ENCODE results near the gene CNOT10. TPM values are rescaled to one million over a fixed set of nuclear protein-coding genes. Genes with fewer than 3 reads are reported as not detected.
"Not testable (repeated sequence)": the region's sequence is repeated elsewhere in the genome, so short reads cannot be mapped to it uniquely, and the experiment has no call there.

The CNOT10 gene
- total RNA-seq, 1 donor from 2014 or later: 22.4 TPM

DNA sequence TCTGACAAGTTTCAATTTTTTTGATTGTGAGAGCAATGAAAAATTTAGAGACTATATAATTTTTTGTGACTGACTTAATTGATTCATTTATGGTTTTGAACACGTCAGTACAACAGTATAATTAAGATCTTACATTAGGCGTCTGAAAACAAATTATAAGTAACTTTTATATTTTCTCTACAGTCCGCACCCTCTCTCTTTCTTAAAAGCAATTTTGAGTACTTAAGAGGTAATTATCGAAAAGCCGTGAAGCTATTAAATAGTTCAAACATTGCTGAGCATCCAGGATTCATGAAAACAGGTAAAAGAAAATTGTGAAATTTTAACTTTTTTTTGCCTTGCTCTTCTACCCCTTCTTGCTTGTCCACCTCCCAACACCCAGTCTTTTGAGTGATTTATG, 34.9 kb downstream of the CNOT10 start:
- H3K27me3 ChIP-seq (ENCODE audit: control insufficient read depth, insufficient read depth, low read length): no peaks in the 10 kb centered on the region
- DNase-seq (ENCODE audit: low read depth): no peak
- peaks cover 1% of the 10 kb centered on the region for H3K36me3 ChIP-seq (ENCODE audit: control insufficient read depth, insufficient read depth, low read length)
- FAIRE-seq: no peak
- H3K4me3 ChIP-seq (ENCODE audit: low read depth, low read length): no peak overlapping the region
- TF ChIP-seq, protein P1, sequence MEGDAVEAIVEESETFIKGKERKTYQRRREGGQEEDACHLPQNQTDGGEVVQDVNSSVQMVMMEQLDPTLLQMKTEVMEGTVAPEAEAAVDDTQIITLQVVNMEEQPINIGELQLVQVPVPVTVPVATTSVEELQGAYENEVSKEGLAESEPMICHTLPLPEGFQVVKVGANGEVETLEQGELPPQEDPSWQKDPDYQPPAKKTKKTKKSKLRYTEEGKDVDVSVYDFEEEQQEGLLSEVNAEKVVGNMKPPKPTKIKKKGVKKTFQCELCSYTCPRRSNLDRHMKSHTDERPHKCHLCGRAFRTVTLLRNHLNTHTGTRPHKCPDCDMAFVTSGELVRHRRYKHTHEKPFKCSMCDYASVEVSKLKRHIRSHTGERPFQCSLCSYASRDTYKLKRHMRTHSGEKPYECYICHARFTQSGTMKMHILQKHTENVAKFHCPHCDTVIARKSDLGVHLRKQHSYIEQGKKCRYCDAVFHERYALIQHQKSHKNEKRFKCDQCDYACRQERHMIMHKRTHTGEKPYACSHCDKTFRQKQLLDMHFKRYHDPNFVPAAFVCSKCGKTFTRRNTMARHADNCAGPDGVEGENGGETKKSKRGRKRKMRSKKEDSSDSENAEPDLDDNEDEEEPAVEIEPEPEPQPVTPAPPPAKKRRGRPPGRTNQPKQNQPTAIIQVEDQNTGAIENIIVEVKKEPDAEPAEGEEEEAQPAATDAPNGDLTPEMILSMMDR (IDR thresholded peaks at IDR 0.05; ENCODE audit: insufficient read depth, low read length, severe bottlenecking): no peak

DNA sequence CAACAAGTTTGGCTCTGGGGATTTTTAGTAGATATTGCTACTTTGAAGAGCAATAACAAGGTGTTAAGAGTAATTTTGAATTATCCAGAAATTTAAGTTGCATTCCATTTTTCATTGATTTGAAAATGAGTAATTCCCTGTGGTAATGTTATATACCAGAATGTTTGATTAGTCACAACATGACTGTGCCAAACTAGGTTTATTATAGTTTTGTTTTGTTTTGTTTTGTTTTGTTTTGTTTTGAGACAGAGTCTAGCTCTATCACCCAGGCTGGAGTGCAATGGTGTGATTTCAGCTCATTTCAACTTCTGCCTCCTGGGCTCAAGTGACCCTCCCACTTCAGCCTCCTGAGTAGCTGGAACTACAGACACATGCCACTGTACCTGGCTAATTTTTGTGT, 40.7 kb downstream of the CNOT10 start:
- Histone ChIP-seq H3K36me3 (ENCODE audit: control insufficient read depth, insufficient read depth, low read length) (peaks cover 3% of the 10 kb centered on the region), H3K27me3 (ENCODE audit: control insufficient read depth, insufficient read depth, low read length) (no peaks in the 10 kb centered on the region), H3K4me3 (ENCODE audit: low read depth, low read length) (no peak overlapping the region)
- TF ChIP-seq, protein P1 (IDR thresholded peaks at IDR 0.05; ENCODE audit: insufficient read depth, low read length, severe bottlenecking): no peak
- DNase-seq (ENCODE audit: low read depth): peak; percentile 63
- no peak for FAIRE-seq

DNA sequence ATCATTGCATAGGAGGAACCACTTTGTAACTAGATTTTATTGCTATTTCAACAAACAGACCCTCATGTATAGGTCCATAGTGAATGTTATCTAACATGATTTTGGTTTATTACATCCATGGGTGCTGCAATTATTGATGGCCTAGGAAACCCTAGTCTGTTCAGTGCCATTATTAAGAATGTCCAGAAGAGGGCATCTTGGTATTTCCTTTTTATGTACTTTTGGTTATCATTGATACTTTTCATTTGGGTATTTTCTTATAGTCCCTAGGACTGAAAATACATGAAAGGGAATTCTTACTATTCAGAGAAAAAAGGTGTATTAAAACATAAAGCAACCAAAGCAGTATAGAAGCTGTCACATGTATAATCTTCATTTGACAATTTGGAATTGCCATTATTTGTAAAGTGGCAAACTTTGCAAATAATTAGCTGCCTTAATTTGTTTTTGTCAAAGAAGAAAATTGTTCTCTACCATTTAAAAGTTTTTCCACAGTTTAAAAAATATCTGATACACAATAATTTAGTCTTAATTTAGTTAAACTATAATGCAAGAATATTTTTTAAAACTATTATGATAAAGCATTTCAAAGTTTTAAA, 48.7 kb downstream of the CNOT10 start:
- Histone ChIP-seq H3K4me3 (ENCODE audit: low read depth, low read length) (no peak overlapping the region), H3K36me3 (ENCODE audit: control insufficient read depth, insufficient read depth, low read length) (peaks cover 3% of the 10 kb centered on the region), H3K27me3 (ENCODE audit: control insufficient read depth, insufficient read depth, low read length) (no peaks in the 10 kb centered on the region)
- FAIRE-seq (no peak), DNase-seq (ENCODE audit: low read depth) (peak; percentile 54)
- TF ChIP-seq, protein P1 (IDR thresholded peaks at IDR 0.05; ENCODE audit: insufficient read depth, low read length, severe bottlenecking): peak; percentile 33

DNA sequence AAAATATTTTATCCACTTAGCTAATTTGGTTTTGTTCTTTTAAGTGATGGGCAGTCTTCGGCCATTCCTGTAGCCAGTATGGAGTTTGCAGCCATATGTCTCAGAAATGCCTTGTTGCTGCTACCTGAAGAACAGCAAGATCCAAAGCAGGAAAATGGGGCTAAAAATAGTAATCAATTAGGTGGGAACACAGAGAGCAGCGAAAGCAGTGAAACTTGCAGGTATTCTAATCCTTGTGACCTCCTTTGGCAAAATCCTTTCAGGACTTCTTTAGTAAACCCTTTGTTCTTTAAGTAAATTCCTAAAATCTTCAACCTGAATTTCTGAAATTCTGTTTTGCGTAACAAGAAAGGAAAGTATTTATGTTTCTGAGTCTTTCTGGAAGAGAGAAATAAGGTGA, 49.8 kb downstream of the CNOT10 start:
- peaks cover 1% of the 10 kb centered on the region for H3K36me3 ChIP-seq (ENCODE audit: control insufficient read depth, insufficient read depth, low read length)
- no peak overlapping the region for H3K4me3 ChIP-seq (ENCODE audit: low read depth, low read length)
- DNase-seq (ENCODE audit: low read depth) (no peak), FAIRE-seq (no peak)
- TF ChIP-seq, protein P1 (IDR thresholded peaks at IDR 0.05; ENCODE audit: insufficient read depth, low read length, severe bottlenecking): no peak
- H3K27me3 ChIP-seq (ENCODE audit: control insufficient read depth, insufficient read depth, low read length): no peaks in the 10 kb centered on the region

DNA sequence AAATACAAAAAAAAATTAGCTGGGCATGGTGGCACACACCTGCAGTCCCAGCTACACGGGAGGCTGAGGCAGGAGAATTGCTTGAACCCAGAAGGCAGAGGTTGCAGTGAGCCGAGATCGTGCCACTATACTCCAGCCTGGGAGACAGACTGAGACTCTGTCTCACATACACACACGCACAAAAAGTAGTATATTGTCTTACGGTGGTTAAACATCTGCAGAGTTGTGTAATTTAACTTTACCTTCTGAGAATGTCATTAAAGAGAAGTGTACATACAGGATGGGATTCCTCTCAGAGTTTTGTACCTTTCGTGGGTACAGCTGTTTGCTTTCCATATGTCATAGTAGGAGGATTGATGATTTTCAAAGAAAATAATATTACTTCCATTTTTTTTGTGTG, 58.5 kb downstream of the CNOT10 start:
- not testable (repeated sequence) for H3K27me3 ChIP-seq (ENCODE audit: control insufficient read depth, insufficient read depth, low read length); DNase-seq (ENCODE audit: low read depth); FAIRE-seq; H3K36me3 ChIP-seq (ENCODE audit: control insufficient read depth, insufficient read depth, low read length); H3K4me3 ChIP-seq (ENCODE audit: low read depth, low read length)

DNA sequence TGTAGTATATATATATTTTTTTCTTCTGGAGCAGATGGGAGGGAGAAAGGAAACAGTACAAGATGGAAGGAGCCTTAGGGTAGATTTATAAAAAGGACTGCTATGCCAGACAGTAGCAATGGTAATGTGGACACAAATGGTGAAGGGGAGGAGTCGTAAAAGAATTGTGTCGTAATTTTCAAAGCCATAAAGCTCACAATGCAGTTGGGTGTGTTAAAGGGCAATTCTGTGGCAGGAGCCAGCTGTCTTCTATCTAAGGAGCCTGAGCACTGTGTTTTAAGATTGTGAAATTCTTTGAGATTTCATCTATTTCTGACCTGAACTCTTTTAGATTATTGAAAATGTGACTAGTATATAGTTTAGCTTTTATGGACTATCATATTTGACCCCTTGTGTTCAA, 58.9 kb downstream of the CNOT10 start:
- FAIRE-seq: no peak
- Histone ChIP-seq H3K27me3 (ENCODE audit: control insufficient read depth, insufficient read depth, low read length) (no peaks in the 10 kb centered on the region), H3K4me3 (ENCODE audit: low read depth, low read length) (no peak overlapping the region), H3K36me3 (ENCODE audit: control insufficient read depth, insufficient read depth, low read length) (no peaks in the 10 kb centered on the region)
- TF ChIP-seq, protein P1 (IDR thresholded peaks at IDR 0.05; ENCODE audit: insufficient read depth, low read length, severe bottlenecking): no peak
- DNase-seq (ENCODE audit: low read depth): no peak
